T-helper 2 cell (primary cell): Measurements from ENCODE around the gene IKZF2.

Experiments
- DNase-seq, 5 experiments: peaks; one replicate each; pipeline versions ENCODE4 v3.0.0 to v3.0.0-alpha.2; 2012 to 2022

IKZF2 gene

GRCh38 chr2:212995920-212996319 lies 155.5 kb downstream of the IKZF2 start:
- DNase-seq, result no peak

- DNase-seq, result no peak
These were observed 156.4 kb downstream of the IKZF2 start for GRCh38 chr2:212994976-212995375.

- DNase-seq, result no peak
These were observed 160.3 kb downstream of the IKZF2 start for GRCh38 chr2:212991120-212991519.

GRCh38 chr2:212990697-212991096 lies 160.7 kb downstream of the IKZF2 start:
- no peak for DNase-seq

GRCh38 chr2:212987492-212987891 lies 163.9 kb downstream of the IKZF2 start:
- no peak for DNase-seq

- no peak for DNase-seq
These were observed 167.3 kb downstream of the IKZF2 start for GRCh38 chr2:212984129-212984528.

GRCh38 chr2:212979799-212980198 lies 171.6 kb downstream of the IKZF2 start:
- DNase-seq, result peak in 2 of 5 experiments; percentile 51 to 87

GRCh38 chr2:212979046-212979612 lies 172.3 kb downstream of the IKZF2 start:
- no peak for DNase-seq

GRCh38 chr2:212977152-212977551 lies 174.3 kb downstream of the IKZF2 start:
- DNase-seq, result no peak

GRCh38 chr2:212975333-212975732 lies 176.1 kb downstream of the IKZF2 start:
- no peak for DNase-seq

- no peak for DNase-seq
These were observed 176.7 kb downstream of the IKZF2 start for GRCh38 chr2:212974692-212975091.

GRCh38 chr2:212973347-212973746 lies 178.1 kb downstream of the IKZF2 start:
- DNase-seq, result no peak

- DNase-seq, result no peak
These were observed 181.3 kb downstream of the IKZF2 start for GRCh38 chr2:212970132-212970531.

- peak in 1 of 5 experiments; percentile 93 for DNase-seq
These were observed 182.9 kb downstream of the IKZF2 start for GRCh38 chr2:212968284-212969081.

GRCh38 chr2:212966884-212967283 lies 184.5 kb downstream of the IKZF2 start:
- DNase-seq, result no peak

GRCh38 chr2:212962691-212963090 lies 188.7 kb downstream of the IKZF2 start:
- DNase-seq, result no peak

- DNase-seq, result peak in 1 of 5 experiments; percentile 72
These were observed 190.2 kb downstream of the IKZF2 start for GRCh38 chr2:212961255-212961654.

- no peak for DNase-seq
These were observed 191.1 kb downstream of the IKZF2 start for GRCh38 chr2:212960336-212960735.

- DNase-seq, result no peak
These were observed 191.8 kb downstream of the IKZF2 start for GRCh38 chr2:212959471-212960117.

- peak in 2 of 5 experiments; percentile 58 to 87 for DNase-seq
These were observed 192.6 kb downstream of the IKZF2 start for GRCh38 chr2:212958757-212959295.

- DNase-seq, result no peak
These were observed 193.3 kb downstream of the IKZF2 start for GRCh38 chr2:212958133-212958532.

- peak in 1 of 5 experiments; percentile 86 for DNase-seq
These were observed 193.8 kb downstream of the IKZF2 start for GRCh38 chr2:212957624-212958023.
